Measurements from ENCODE around the gene SCGB1D1.
"Not testable (repeated sequence)": the region's sequence is repeated elsewhere in the genome, so short reads cannot be mapped to it uniquely, and the experiment has no call there.

SCGB1D1 gene

GRCh38 chr11:62157603-62158002, 32.4 kb upstream of the SCGB1D1 start:
- in situ Hi-C loops (cut with HindIII; ENCODE audit: low sequenced_read_pairs): no loop called here

- in situ Hi-C loops (cut with HindIII; ENCODE audit: low sequenced_read_pairs): no loop called here
Observed at GRCh38 chr11:62166371-62166770, 23.6 kb upstream of the SCGB1D1 start.

- in situ Hi-C loops (cut with HindIII; ENCODE audit: low sequenced_read_pairs): no loop called here
Observed at GRCh38 chr11:62169448-62169847, 20.6 kb upstream of the SCGB1D1 start.

GRCh38 chr11:62169935-62170334, 20.1 kb upstream of the SCGB1D1 start:
- in situ Hi-C loops (cut with HindIII; ENCODE audit: low sequenced_read_pairs): loop anchor here (5.0 kb wide), 1 partner anchor 87 kb away; no protein-coding TSS in a partner anchor

- in situ Hi-C loops (cut with HindIII; ENCODE audit: low sequenced_read_pairs): loop anchor here (5.0 kb wide), 1 partner anchor 86 kb away; no protein-coding TSS in a partner anchor
Observed at GRCh38 chr11:62171261-62171723, 18.7 kb upstream of the SCGB1D1 start.

- in situ Hi-C loops (cut with HindIII; ENCODE audit: low sequenced_read_pairs): loop anchor here (5.0 kb wide), 1 partner anchor 85 kb away; no protein-coding TSS in a partner anchor
Observed at GRCh38 chr11:62172294-62172693, 17.7 kb upstream of the SCGB1D1 start.

GRCh38 chr11:62176766-62177165, 13.2 kb upstream of the SCGB1D1 start:
- in situ Hi-C loops (cut with HindIII; ENCODE audit: low sequenced_read_pairs): no loop called here

- in situ Hi-C loops (cut with HindIII; ENCODE audit: low sequenced_read_pairs): no loop called here
Observed at GRCh38 chr11:62179995-62180394, 10.0 kb upstream of the SCGB1D1 start.

- in situ Hi-C loops (cut with HindIII; ENCODE audit: low sequenced_read_pairs): no loop called here
Observed at GRCh38 chr11:62181097-62181496, 8.9 kb upstream of the SCGB1D1 start.

- in situ Hi-C loops (cut with HindIII; ENCODE audit: low sequenced_read_pairs): no loop called here
Observed at GRCh38 chr11:62182147-62182891, 7.7 kb upstream of the SCGB1D1 start.

GRCh38 chr11:62186195-62186594, 3.8 kb upstream of the SCGB1D1 start:
- in situ Hi-C loops (cut with HindIII; ENCODE audit: low sequenced_read_pairs): no loop called here

GRCh38 chr11:62193952-62194351, 3.9 kb downstream of the SCGB1D1 start:
- in situ Hi-C loops (cut with HindIII; ENCODE audit: low sequenced_read_pairs): no loop called here

- in situ Hi-C loops (cut with HindIII; ENCODE audit: low sequenced_read_pairs): not testable (repeated sequence)
Observed at GRCh38 chr11:62195010-62195409, 5.0 kb downstream of the SCGB1D1 start.

GRCh38 chr11:62195945-62196344, 5.9 kb downstream of the SCGB1D1 start:
- in situ Hi-C loops (cut with HindIII; ENCODE audit: low sequenced_read_pairs): no loop called here

- in situ Hi-C loops (cut with HindIII; ENCODE audit: low sequenced_read_pairs): not testable (repeated sequence)
Observed at GRCh38 chr11:62197400-62197799, 7.4 kb downstream of the SCGB1D1 start.

- in situ Hi-C loops (cut with HindIII; ENCODE audit: low sequenced_read_pairs): no loop called here
Observed at GRCh38 chr11:62201376-62201775, 11.4 kb downstream of the SCGB1D1 start.

GRCh38 chr11:62202910-62203309, 12.9 kb downstream of the SCGB1D1 start:
- in situ Hi-C loops (cut with HindIII; ENCODE audit: low sequenced_read_pairs): no loop called here

- in situ Hi-C loops (cut with HindIII; ENCODE audit: low sequenced_read_pairs): no loop called here
Observed at GRCh38 chr11:62204430-62204829, 14.4 kb downstream of the SCGB1D1 start.

GRCh38 chr11:62205441-62205840, 15.4 kb downstream of the SCGB1D1 start:
- in situ Hi-C loops (cut with HindIII; ENCODE audit: low sequenced_read_pairs): loop anchor here (5.0 kb wide), 1 partner anchor 103 kb away; no protein-coding TSS in a partner anchor

GRCh38 chr11:62206276-62207066, 16.5 kb downstream of the SCGB1D1 start:
- in situ Hi-C loops (cut with HindIII; ENCODE audit: low sequenced_read_pairs): loop anchor here (5.0 kb wide), 1 partner anchor 104 kb away; no protein-coding TSS in a partner anchor

GRCh38 chr11:62208785-62209144, 18.7 kb downstream of the SCGB1D1 start:
- in situ Hi-C loops (cut with HindIII; ENCODE audit: low sequenced_read_pairs): loop anchor here (5.0 kb wide), 1 partner anchor 106 kb away; no protein-coding TSS in a partner anchor

All from endothelial cell of hepatic sinusoid (primary cell).